Astrocyte (in vitro differentiated cells and primary cell): ENCODE data around the gene PEAK1.

Experiments used
- EZH2 ChIP-seq: IDR thresholded peaks from 2 replicates; pipeline ENCODE4 v1.6.1; 2012; ENCODE audit warnings: mild to moderate bottlenecking, low read length, inconsistent platforms; ENCODE audit not compliant: insufficient read depth
- TF ChIP-seq, protein P1 (sequence below): IDR thresholded peaks from 2 replicates; pipeline ENCODE4 v1.5.1; 2011; ENCODE audit warnings: low read depth, mild to moderate bottlenecking, inconsistent platforms, low read length, moderate library complexity; ENCODE audit not compliant: insufficient read depth

GRCh38 chr15:77311020-77311419 is 108.9 kb downstream of the PEAK1 start:
- TF ChIP-seq EZH2 = no peak
- TF ChIP-seq, protein P1, sequence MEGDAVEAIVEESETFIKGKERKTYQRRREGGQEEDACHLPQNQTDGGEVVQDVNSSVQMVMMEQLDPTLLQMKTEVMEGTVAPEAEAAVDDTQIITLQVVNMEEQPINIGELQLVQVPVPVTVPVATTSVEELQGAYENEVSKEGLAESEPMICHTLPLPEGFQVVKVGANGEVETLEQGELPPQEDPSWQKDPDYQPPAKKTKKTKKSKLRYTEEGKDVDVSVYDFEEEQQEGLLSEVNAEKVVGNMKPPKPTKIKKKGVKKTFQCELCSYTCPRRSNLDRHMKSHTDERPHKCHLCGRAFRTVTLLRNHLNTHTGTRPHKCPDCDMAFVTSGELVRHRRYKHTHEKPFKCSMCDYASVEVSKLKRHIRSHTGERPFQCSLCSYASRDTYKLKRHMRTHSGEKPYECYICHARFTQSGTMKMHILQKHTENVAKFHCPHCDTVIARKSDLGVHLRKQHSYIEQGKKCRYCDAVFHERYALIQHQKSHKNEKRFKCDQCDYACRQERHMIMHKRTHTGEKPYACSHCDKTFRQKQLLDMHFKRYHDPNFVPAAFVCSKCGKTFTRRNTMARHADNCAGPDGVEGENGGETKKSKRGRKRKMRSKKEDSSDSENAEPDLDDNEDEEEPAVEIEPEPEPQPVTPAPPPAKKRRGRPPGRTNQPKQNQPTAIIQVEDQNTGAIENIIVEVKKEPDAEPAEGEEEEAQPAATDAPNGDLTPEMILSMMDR = no peak
